Dendritic cell treated with granulocyte-macrophage colony-stimulating factor and Interleukin-4, amounts not matched to agents 40 ng/mL and 50 ng/mL, for 4 days (primary cell): ENCODE results near the gene RASGRP1.

ENCODE experiments used
- H3K27ac Mint-ChIP-seq: one replicate; pipeline ENCODE4 v1.8.0; 2022; ENCODE audit warnings: mild to moderate bottlenecking, mixed read lengths
- H3K27me3 Mint-ChIP-seq: one replicate; pipeline ENCODE4 v1.8.0; 2022; ENCODE audit warnings: mild to moderate bottlenecking, mixed read lengths
- H3K36me3 Mint-ChIP-seq: one replicate; pipeline ENCODE4 v1.8.0; 2022; ENCODE audit warnings: low read depth, mixed read lengths
- H3K4me1 Mint-ChIP-seq: one replicate; pipeline ENCODE4 v1.8.0; 2022; ENCODE audit warnings: low read depth, mixed read lengths
- H3K4me3 Mint-ChIP-seq: one replicate; pipeline ENCODE4 v1.8.0; 2022; ENCODE audit warnings: mild to moderate bottlenecking, moderate library complexity, mixed read lengths
- H3K9me3 Mint-ChIP-seq: one replicate; pipeline ENCODE4 v1.8.0; 2022; ENCODE audit warnings: mixed read lengths
- intact Hi-C: fragments of 100-400 bp; cut with micrococcal nuclease; formaldehyde crosslinking; loops from one replicate; pipeline ENCODE4 v1.15.0; 2022

The RASGRP1 gene

GRCh38 chr15:38538328-38539007 is 26.1 kb downstream of the RASGRP1 start:
- Mint-ChIP-seq H3K27me3 (no peaks in the 10 kb centered on the region), H3K27ac (no peak overlapping the region), H3K36me3 (no peaks in the 10 kb centered on the region), H3K9me3 (no peaks in the 10 kb centered on the region), H3K4me1 (no peaks in the 10 kb centered on the region), H3K4me3 (no peak overlapping the region)
- intact Hi-C loops = no loop called here

- Mint-ChIP-seq H3K27me3 (no peaks in the 10 kb centered on the region), H3K9me3 (no peaks in the 10 kb centered on the region), H3K36me3 (no peaks in the 10 kb centered on the region), H3K27ac (no peak overlapping the region), H3K4me3 (no peak overlapping the region), H3K4me1 (no peaks in the 10 kb centered on the region)
- intact Hi-C loops = no loop called here
These were observed 28.4 kb downstream of the RASGRP1 start for GRCh38 chr15:38536201-38536676.

GRCh38 chr15:38535491-38536200 is 29.0 kb downstream of the RASGRP1 start:
- Mint-ChIP-seq H3K27ac (no peak overlapping the region), H3K36me3 (no peaks in the 10 kb centered on the region), H3K27me3 (no peaks in the 10 kb centered on the region), H3K9me3 (no peaks in the 10 kb centered on the region), H3K4me3 (no peak overlapping the region), H3K4me1 (no peaks in the 10 kb centered on the region)
- intact Hi-C loops = no loop called here

- intact Hi-C loops = no loop called here
- H3K9me3 Mint-ChIP-seq = no peaks in the 10 kb centered on the region
- H3K27ac Mint-ChIP-seq = no peak overlapping the region
- H3K27me3 Mint-ChIP-seq = no peaks in the 10 kb centered on the region
- no peaks in the 10 kb centered on the region for H3K4me1 Mint-ChIP-seq
- no peak overlapping the region for H3K4me3 Mint-ChIP-seq
- no peaks in the 10 kb centered on the region for H3K36me3 Mint-ChIP-seq
These were observed 29.9 kb downstream of the RASGRP1 start for GRCh38 chr15:38534691-38535090.

- intact Hi-C loops = no loop called here
- Mint-ChIP-seq H3K36me3 (no peaks in the 10 kb centered on the region), H3K4me1 (no peaks in the 10 kb centered on the region), H3K4me3 (no peak overlapping the region), H3K27ac (no peak overlapping the region), H3K27me3 (no peaks in the 10 kb centered on the region), H3K9me3 (no peaks in the 10 kb centered on the region)
These were observed 30.7 kb downstream of the RASGRP1 start for GRCh38 chr15:38533926-38534325.

GRCh38 chr15:38533416-38533915 is 31.1 kb downstream of the RASGRP1 start:
- Mint-ChIP-seq H3K27me3 (no peaks in the 10 kb centered on the region), H3K4me3 (no peak overlapping the region), H3K27ac (no peak overlapping the region), H3K9me3 (no peaks in the 10 kb centered on the region), H3K4me1 (no peaks in the 10 kb centered on the region), H3K36me3 (no peaks in the 10 kb centered on the region)
- intact Hi-C loops = no loop called here

GRCh38 chr15:38532728-38533127 is 31.9 kb downstream of the RASGRP1 start:
- Mint-ChIP-seq H3K27ac (no peak overlapping the region), H3K27me3 (no peaks in the 10 kb centered on the region), H3K4me3 (no peak overlapping the region), H3K9me3 (no peaks in the 10 kb centered on the region), H3K4me1 (no peaks in the 10 kb centered on the region), H3K36me3 (no peaks in the 10 kb centered on the region)
- intact Hi-C loops = no loop called here

- intact Hi-C loops = no loop called here
- H3K4me1 Mint-ChIP-seq = no peaks in the 10 kb centered on the region
- no peak overlapping the region for H3K4me3 Mint-ChIP-seq
- H3K27ac Mint-ChIP-seq = no peak overlapping the region
- H3K27me3 Mint-ChIP-seq = no peaks in the 10 kb centered on the region
- no peaks in the 10 kb centered on the region for H3K36me3 Mint-ChIP-seq
- H3K9me3 Mint-ChIP-seq = no peaks in the 10 kb centered on the region
These were observed 33.1 kb downstream of the RASGRP1 start for GRCh38 chr15:38531509-38531908.

GRCh38 chr15:38530113-38530512 is 34.5 kb downstream of the RASGRP1 start:
- no peaks in the 10 kb centered on the region for H3K27me3 Mint-ChIP-seq
- intact Hi-C loops = no loop called here
- H3K27ac Mint-ChIP-seq = no peak overlapping the region
- H3K9me3 Mint-ChIP-seq = no peaks in the 10 kb centered on the region
- H3K4me3 Mint-ChIP-seq = no peak overlapping the region
- no peaks in the 10 kb centered on the region for H3K36me3 Mint-ChIP-seq
- no peaks in the 10 kb centered on the region for H3K4me1 Mint-ChIP-seq

- Mint-ChIP-seq H3K27ac (no peak overlapping the region), H3K36me3 (no peaks in the 10 kb centered on the region)
- intact Hi-C loops = no loop called here
These were observed 36.3 kb downstream of the RASGRP1 start for GRCh38 chr15:38528294-38528693.

GRCh38 chr15:38526158-38526557 is 38.5 kb downstream of the RASGRP1 start:
- Mint-ChIP-seq H3K27me3 (no peaks in the 10 kb centered on the region), H3K4me3 (no peak overlapping the region), H3K36me3 (no peaks in the 10 kb centered on the region), H3K9me3 (no peaks in the 10 kb centered on the region), H3K4me1 (no peaks in the 10 kb centered on the region), H3K27ac (no peak overlapping the region)
- intact Hi-C loops = no loop called here

More at GRCh38 chr15:38528294-38528693, 36.3 kb downstream of the RASGRP1 start:
- Mint-ChIP-seq H3K9me3 (no peaks in the 10 kb centered on the region), H3K27me3 (no peaks in the 10 kb centered on the region), H3K4me3 (no peak overlapping the region), H3K4me1 (no peaks in the 10 kb centered on the region)

GRCh38 chr15:38525489-38525888 is 39.1 kb downstream of the RASGRP1 start:
- intact Hi-C loops = no loop called here
- Mint-ChIP-seq H3K9me3 (no peaks in the 10 kb centered on the region), H3K4me1 (no peaks in the 10 kb centered on the region), H3K27me3 (no peaks in the 10 kb centered on the region), H3K27ac (no peak overlapping the region), H3K4me3 (no peak overlapping the region), H3K36me3 (no peaks in the 10 kb centered on the region)

GRCh38 chr15:38524156-38524555 is 40.5 kb downstream of the RASGRP1 start:
- Mint-ChIP-seq H3K36me3 (no peaks in the 10 kb centered on the region), H3K4me1 (no peaks in the 10 kb centered on the region), H3K9me3 (no peaks in the 10 kb centered on the region), H3K27me3 (no peaks in the 10 kb centered on the region), H3K27ac (no peak overlapping the region), H3K4me3 (no peak overlapping the region)
- intact Hi-C loops = no loop called here

- peaks cover 1% of the 10 kb centered on the region for H3K27me3 Mint-ChIP-seq
- H3K9me3 Mint-ChIP-seq = no peaks in the 10 kb centered on the region
- no peak overlapping the region for H3K4me3 Mint-ChIP-seq
- intact Hi-C loops = no loop called here
- no peak overlapping the region for H3K27ac Mint-ChIP-seq
- no peaks in the 10 kb centered on the region for H3K4me1 Mint-ChIP-seq
- H3K36me3 Mint-ChIP-seq = no peaks in the 10 kb centered on the region
These were observed 41.7 kb downstream of the RASGRP1 start for GRCh38 chr15:38522922-38523321.
